ENCODE results near the gene KCNQ1OT1. TPM values are rescaled to one million over a fixed set of nuclear protein-coding genes. Genes with fewer than 3 reads are reported as not detected.
A peak's percentile ranks its signal among the peaks of the same experiment; 100 is the strongest.

The KCNQ1OT1 gene
- polyA plus RNA-seq, 3 donors from 2014 or later = 0.04 to 0.12 TPM; not detected in 1

DNA sequence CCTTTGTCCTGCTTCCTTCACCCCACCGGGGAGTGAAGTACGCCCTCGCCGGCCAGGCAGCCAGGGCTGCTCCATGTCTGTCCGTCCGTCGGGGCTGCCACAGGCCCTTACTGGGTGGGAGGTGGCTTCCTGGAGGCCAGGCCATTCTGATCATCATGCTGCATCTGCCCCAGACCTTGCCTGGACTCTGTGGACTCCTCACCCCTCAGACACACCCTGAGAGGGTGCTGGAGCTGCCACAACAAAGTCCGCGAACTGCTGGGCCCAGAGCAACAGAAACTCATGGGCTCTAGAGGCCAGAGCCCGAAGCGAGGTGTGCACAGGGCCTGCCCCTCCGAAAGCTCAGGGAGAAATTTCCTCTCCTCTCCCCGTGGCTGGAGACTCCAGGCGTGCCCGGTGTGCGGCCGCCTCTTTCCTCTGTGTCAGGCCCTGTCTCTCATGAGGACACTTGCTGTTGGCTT is 124.2 kb downstream of the KCNQ1OT1 start:
- Mint-ChIP-seq H3K27ac (no peak overlapping the region), H3K27me3 (ENCODE audit: low read depth in 3 of 3) (no peaks in the 10 kb centered on the region), H3K36me3 (no peaks in the 10 kb centered on the region), H3K4me1 (no peaks in the 10 kb centered on the region), H3K4me3 (no peak overlapping the region), H3K9me3 (no peaks in the 10 kb centered on the region)
- DNase-seq = no peak

DNA sequence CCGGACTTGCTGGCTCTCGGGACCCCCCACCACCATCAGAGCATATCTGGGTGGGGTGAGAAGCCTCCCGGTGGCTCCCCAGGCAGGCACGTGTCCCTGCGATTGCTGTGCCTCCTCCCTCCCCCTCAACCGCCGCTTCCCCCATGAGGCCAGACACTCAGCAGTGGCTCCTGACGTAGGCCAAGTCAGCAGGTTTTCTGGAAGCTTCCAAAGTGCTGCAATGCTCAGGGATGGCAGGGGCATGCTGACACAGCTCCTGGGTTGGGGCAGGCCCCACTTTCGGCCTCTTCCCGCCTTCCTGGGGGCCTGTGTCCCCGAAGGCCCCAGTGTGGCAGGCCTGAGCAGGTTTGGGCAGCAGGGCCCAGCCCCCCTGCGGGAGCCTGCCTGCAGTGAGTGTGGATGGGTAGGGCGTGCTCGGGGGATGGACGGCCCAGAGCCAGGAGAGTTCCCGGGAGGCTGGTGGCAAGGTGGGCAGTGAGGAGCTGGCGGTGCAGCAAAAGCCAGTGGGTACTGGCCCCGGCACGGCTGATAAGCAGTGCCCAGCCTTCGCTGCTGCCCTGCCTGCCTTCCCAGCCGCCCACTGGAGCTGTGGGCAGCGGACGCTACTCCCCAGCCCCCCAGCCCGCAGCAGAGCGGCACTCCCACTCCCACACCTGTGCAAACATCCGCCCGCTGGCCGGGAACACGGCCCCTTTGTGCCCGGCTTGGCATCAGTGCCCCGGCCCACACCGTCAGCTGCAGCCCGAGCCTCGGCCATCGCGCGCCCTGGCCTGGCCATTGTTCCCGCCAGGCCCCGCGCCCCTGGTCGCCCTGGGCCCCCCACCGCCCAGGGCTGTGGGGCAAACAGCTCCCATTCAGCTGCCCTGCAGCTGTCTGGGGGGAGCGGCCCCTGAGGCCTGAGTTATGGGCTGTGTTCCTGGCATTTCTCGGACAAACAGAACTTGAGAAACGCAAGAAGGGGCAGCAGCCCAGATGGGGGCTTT is 125.0 kb downstream of the KCNQ1OT1 start:
- DNase-seq = no peak

GRCh38 chr11:2574043-2574552 is 125.7 kb downstream of the KCNQ1OT1 start:
- no peaks in the 10 kb centered on the region for H3K9me3 Mint-ChIP-seq
- no peaks in the 10 kb centered on the region for H3K36me3 Mint-ChIP-seq
- H3K27ac Mint-ChIP-seq = no peak overlapping the region
- H3K4me1 Mint-ChIP-seq = no peaks in the 10 kb centered on the region
- DNase-seq = no peak
- no peaks in the 10 kb centered on the region for H3K27me3 Mint-ChIP-seq (ENCODE audit: low read depth in 3 of 3)
- H3K4me3 Mint-ChIP-seq = no peak overlapping the region

More for the DNA sequence above, 125.0 kb downstream of the KCNQ1OT1 start:
- H3K27ac Mint-ChIP-seq = no peak overlapping the region
- no peak overlapping the region for H3K4me3 Mint-ChIP-seq
- H3K27me3 Mint-ChIP-seq (ENCODE audit: low read depth in 3 of 3) = no peaks in the 10 kb centered on the region
- H3K4me1 Mint-ChIP-seq = no peaks in the 10 kb centered on the region
- no peaks in the 10 kb centered on the region for H3K9me3 Mint-ChIP-seq
- no peaks in the 10 kb centered on the region for H3K36me3 Mint-ChIP-seq

- H3K27ac Mint-ChIP-seq = no peak overlapping the region
- H3K36me3 Mint-ChIP-seq = no peaks in the 10 kb centered on the region
- DNase-seq = no peak
- no peak overlapping the region for H3K4me3 Mint-ChIP-seq
- no peaks in the 10 kb centered on the region for H3K9me3 Mint-ChIP-seq
- peaks cover 0 to 2% of the 10 kb centered on the region in 2 donors for H3K4me1 Mint-ChIP-seq
- H3K27me3 Mint-ChIP-seq (ENCODE audit: low read depth in 3 of 3) = no peaks in the 10 kb centered on the region
Measured at GRCh38 chr11:2573240-2574042, 126.4 kb downstream of the KCNQ1OT1 start.

DNA sequence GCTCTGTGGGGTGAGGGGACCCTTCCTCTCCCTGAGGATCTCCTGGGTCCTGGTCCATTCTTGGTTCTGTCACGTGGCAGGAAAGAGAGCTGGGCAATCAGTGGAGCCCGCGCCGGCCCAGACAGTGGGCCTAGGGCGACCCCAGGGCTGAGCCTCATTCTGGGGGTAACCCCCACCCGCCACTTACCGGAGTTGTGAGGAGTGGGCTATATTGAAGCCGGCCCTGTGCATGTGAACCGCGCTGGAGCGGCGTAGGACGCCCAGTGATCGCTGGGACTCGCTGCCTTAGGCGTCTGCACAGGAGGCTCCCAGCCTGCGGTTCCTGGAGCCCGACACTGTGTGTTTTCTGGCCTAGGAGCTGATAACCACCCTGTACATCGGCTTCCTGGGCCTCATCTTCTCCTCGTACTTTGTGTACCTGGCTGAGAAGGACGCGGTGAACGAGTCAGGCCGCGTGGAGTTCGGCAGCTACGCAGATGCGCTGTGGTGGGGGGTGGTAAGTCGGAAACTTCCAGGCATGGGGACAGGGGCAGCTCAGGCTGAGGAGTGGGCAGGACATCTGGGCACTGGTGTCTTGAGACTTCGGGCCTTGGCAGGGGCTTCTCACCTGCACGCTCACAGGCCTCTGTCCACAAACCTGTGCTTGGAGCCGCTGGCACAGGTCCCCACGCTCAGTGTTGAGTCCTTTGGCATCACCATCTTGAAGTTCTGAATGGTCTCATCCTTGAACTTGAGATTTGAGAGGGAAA is 127.1 kb downstream of the KCNQ1OT1 start:
- Mint-ChIP-seq H3K27ac (no peak overlapping the region), H3K9me3 (no peaks in the 10 kb centered on the region), H3K27me3 (ENCODE audit: low read depth in 3 of 3) (no peaks in the 10 kb centered on the region), H3K4me1 (peaks cover 0 to 2% of the 10 kb centered on the region in 2 donors), H3K4me3 (no peak overlapping the region), H3K36me3 (no peaks in the 10 kb centered on the region)
- DNase-seq = no peak

- no peak overlapping the region for H3K27ac Mint-ChIP-seq
- no peaks in the 10 kb centered on the region for H3K36me3 Mint-ChIP-seq
- no peaks in the 10 kb centered on the region for H3K9me3 Mint-ChIP-seq
- H3K4me3 Mint-ChIP-seq = no peak overlapping the region
- no peak for DNase-seq
- peaks cover 0 to 2% of the 10 kb centered on the region in 2 donors for H3K4me1 Mint-ChIP-seq
- H3K27me3 Mint-ChIP-seq (ENCODE audit: low read depth in 3 of 3) = no peaks in the 10 kb centered on the region
Measured at GRCh38 chr11:2571598-2572281, 128.1 kb downstream of the KCNQ1OT1 start.

DNA sequence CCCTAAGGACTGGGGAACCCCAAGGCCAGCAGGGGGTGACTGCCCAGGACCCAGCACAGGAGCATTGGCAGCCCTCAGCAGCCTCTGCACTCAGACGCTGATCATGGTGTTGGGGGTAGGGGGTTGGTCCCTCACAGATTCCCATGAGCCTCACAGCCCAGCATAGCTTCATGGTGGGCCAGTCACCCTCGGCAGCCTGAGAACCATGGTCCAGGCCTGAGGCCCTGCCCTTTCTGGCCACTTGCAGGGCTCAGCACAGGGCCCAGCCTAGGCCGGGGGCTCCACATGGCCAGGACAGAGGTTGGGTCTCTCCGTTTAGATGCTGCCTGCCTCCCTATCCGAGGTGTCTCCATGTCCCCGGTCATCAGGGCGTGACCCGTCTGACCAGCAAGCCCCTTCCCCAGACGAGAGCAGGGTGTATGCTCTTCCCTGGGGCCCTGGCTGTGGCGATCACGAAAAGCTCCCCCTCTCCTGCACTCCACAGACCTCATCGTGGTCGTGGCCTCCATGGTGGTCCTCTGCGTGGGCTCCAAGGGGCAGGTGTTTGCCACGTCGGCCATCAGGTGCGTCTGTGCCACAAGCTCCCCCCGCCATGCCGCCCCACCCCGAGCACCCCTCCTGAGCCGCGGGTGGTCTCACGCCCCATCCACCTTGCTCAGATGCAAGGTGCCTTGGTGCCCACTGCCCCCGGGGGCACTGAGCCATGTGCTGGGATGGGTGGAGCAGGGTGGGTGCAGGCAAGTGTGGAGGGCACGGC is 128.8 kb downstream of the KCNQ1OT1 start:
- DNase-seq = no peak
- Mint-ChIP-seq H3K9me3 (no peaks in the 10 kb centered on the region), H3K36me3 (no peaks in the 10 kb centered on the region), H3K4me3 (no peak overlapping the region), H3K27ac (no peak overlapping the region), H3K4me1 (peaks cover 0 to 2% of the 10 kb centered on the region in 2 donors), H3K27me3 (ENCODE audit: low read depth in 3 of 3) (no peaks in the 10 kb centered on the region)

GRCh38 chr11:2570211-2570811 is 129.5 kb downstream of the KCNQ1OT1 start:
- Mint-ChIP-seq H3K36me3 (no peaks in the 10 kb centered on the region), H3K27ac (no peak overlapping the region), H3K9me3 (no peaks in the 10 kb centered on the region), H3K27me3 (ENCODE audit: low read depth in 3 of 3) (no peaks in the 10 kb centered on the region), H3K4me3 (no peak overlapping the region), H3K4me1 (peaks cover 0 to 2% of the 10 kb centered on the region in 2 donors)
- no peak for DNase-seq

- Mint-ChIP-seq H3K4me1 (peaks cover 0 to 2% of the 10 kb centered on the region in 2 donors), H3K27ac (no peak overlapping the region), H3K27me3 (ENCODE audit: low read depth in 3 of 3) (no peaks in the 10 kb centered on the region), H3K36me3 (no peaks in the 10 kb centered on the region), H3K9me3 (no peaks in the 10 kb centered on the region), H3K4me3 (no peak overlapping the region)
- no peak for DNase-seq
Measured at GRCh38 chr11:2569731-2570210, 130.0 kb downstream of the KCNQ1OT1 start.

- Mint-ChIP-seq H3K9me3 (no peaks in the 10 kb centered on the region), H3K4me3 (no peak overlapping the region), H3K27ac (no peak overlapping the region), H3K27me3 (ENCODE audit: low read depth in 3 of 3) (peaks cover 0 to 2% (median 0%) of the 10 kb centered on the region in 3 donors), H3K36me3 (no peaks in the 10 kb centered on the region), H3K4me1 (peaks cover 0 to 2% of the 10 kb centered on the region in 2 donors)
- DNase-seq = peak; percentile 19 to 23 (median 19)
Measured at GRCh38 chr11:2569321-2569721, 130.5 kb downstream of the KCNQ1OT1 start.

DNA sequence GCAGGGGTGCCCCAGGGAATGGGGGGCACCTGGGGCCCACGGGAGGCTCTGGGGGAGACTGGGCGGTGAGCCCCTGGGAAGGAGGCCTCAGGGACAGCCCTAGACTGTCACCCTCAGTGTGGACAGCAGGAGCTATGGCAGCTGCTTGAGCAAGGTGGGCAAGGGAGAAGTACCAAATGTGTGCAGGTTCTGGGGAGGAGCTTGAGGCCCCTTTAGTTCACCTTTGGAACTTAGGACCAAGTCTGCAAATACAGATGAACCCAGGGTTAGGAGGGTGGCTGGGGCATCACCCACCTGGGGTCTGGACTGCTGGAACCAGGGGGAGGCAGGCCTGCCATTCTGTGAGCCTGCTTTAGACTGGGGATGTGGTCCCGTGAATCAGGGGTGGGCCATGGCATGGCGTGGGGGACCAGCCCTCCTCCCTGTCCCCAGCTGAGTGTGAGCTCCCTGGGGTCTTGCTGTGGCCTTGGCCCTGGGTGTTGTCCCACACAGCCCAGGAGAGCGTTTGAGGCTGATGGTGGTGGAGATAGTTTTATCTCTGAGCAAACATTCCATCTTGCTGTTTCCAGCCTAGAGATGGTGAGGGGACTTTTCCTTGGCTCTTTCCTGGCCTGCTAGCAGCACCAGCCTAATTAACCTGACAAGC is 132.6 kb downstream of the KCNQ1OT1 start:
- no peaks in the 10 kb centered on the region for H3K9me3 Mint-ChIP-seq
- H3K4me3 Mint-ChIP-seq = no peak overlapping the region

More for the DNA sequence above, 132.6 kb downstream of the KCNQ1OT1 start:
- Mint-ChIP-seq H3K4me1 (peaks cover 0 to 2% of the 10 kb centered on the region in 2 donors), H3K27me3 (ENCODE audit: low read depth in 3 of 3) (peaks cover 0 to 6% (median 0%) of the 10 kb centered on the region in 3 donors), H3K36me3 (no peaks in the 10 kb centered on the region), H3K27ac (no peak overlapping the region)
- no peak for DNase-seq
